ENCODE data around the gene PDXDC1.
"Not testable (repeated sequence)": the region's sequence is repeated elsewhere in the genome, so short reads cannot be mapped to it uniquely, and the experiment has no call there.

Gene PDXDC1

DNA sequence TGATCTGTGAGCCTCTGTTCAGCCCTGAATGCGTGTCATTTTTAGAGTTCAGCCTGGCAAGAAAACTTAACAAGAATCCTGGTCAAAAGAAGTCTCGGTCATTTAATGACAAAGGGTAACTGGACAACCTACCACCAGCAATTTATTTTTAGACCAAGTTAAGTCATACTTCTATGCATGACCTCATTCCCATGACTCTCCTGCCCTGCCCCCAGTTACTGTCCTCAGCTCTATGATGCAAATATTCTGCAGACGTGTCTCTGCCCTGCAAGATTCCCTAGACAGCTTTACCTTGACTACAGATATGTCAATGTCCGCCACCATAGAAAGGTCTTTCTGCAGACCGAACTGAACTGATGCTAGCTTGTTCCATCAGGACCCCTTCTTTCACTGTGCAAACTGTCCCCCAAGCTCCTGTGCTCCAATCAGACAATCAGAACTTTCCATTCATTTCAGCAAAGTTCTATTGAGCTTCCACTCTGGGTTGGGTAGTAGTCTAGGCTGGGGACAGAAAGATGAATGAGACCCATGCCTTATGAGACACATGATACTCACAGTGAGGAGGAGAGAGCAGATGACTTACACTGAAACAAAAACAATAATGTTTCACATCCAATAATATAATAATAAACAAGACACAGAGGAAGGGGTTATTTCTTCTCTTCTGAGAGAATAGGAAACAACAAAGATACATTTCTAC is 194.3 kb downstream of the PDXDC1 start:
- not testable (repeated sequence) for DNase-seq

- not testable (repeated sequence) for DNase-seq
Measured at GRCh38 chr16:15179909-15180308, 205.1 kb downstream of the PDXDC1 start.

GRCh38 chr16:15180946-15181345 is 206.1 kb downstream of the PDXDC1 start:
- DNase-seq: not testable (repeated sequence)

DNA sequence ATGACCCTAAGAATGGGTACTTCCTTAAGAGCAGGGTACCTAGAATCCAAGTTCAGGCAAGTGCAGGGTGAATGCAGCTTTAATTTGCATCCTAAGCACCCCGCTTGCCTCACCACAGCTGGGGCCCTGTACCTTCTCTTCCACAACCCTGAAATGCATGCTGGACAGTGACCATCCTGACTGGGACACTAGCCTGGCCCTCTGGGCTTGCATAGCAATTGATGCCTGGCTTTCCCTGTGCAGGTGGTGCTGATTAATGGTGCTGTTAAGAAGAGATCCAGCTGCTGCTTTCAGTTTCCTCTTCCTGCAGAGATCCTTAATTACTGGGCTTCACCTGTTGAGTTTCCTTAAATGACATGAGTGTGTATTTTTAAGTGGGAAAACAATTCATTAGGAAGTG is 209.2 kb downstream of the PDXDC1 start:
- DNase-seq: not testable (repeated sequence)
